Measurements from ENCODE around the gene TXK.
"Not testable (repeated sequence)": the region's sequence is repeated elsewhere in the genome, so short reads cannot be mapped to it uniquely, and the experiment has no call there.

The TXK gene

GRCh38 chr4:48172651-48173050, 38.6 kb upstream of the TXK start:
- Histone ChIP-seq H4K20me1 (ENCODE audit: insufficient read depth, low read length) (no peaks in the 10 kb centered on the region), H3K4me1 (ENCODE audit: insufficient read depth, low read length, severe bottlenecking) (no peaks in the 10 kb centered on the region), H3K9ac (ENCODE audit: low read length) (no peak overlapping the region), H3K27ac (ENCODE audit: low read depth, low read length, poor library complexity, severe bottlenecking) (no peak overlapping the region), H3K79me2 (ENCODE audit: insufficient read depth, low read length) (no peaks in the 10 kb centered on the region), H3K9me3 (ENCODE audit: low read length) (0 out of 2 replicates have a peak, but pooled peaks cover 3% of the 10 kb centered on the region), H3K9me2 (ENCODE audit: low read depth, low read length) (no peaks in the 10 kb centered on the region), H3K27me3 (ENCODE audit: insufficient read depth, low read length) (no peaks in the 10 kb centered on the region), H3F3A (ENCODE audit: insufficient read depth, low read length) (no peaks in the 10 kb centered on the region), H2AFZ (ENCODE audit: low read length) (no peak overlapping the region), H3K4me2 (ENCODE audit: low read length) (no peak overlapping the region), H3K4me3 (ENCODE audit: low read depth, low read length, poor library complexity, severe bottlenecking) (no peak overlapping the region), H3K36me3 (ENCODE audit: insufficient read depth, low read length) (peaks cover 16% of the 10 kb centered on the region; the same call in 1 of the 2 replicates)
- TF ChIP-seq EZH2 (IDR thresholded peaks at IDR 0.05; ENCODE audit: borderline replicate concordance, low read length) (no peak), CTCF (IDR thresholded peaks at IDR 0.05; ENCODE audit: low read length) (no peak)

- no peak overlapping the region for H3K4me3 ChIP-seq (ENCODE audit: low read depth, low read length, poor library complexity, severe bottlenecking)
- no peak overlapping the region for H3K27ac ChIP-seq (ENCODE audit: low read depth, low read length, poor library complexity, severe bottlenecking)
- no peaks in the 10 kb centered on the region for H3K27me3 ChIP-seq (ENCODE audit: insufficient read depth, low read length)
- H3F3A ChIP-seq (ENCODE audit: insufficient read depth, low read length): no peaks in the 10 kb centered on the region
- no peak overlapping the region for H2AFZ ChIP-seq (ENCODE audit: low read length)
- H3K36me3 ChIP-seq (ENCODE audit: insufficient read depth, low read length): peaks cover 25% of the 10 kb centered on the region; the same call in 1 of the 2 replicates
- no peaks in the 10 kb centered on the region for H3K9me3 ChIP-seq (ENCODE audit: low read length)
- no peak overlapping the region for H3K4me2 ChIP-seq (ENCODE audit: low read length)
- H3K9ac ChIP-seq (ENCODE audit: low read length): no peak overlapping the region
- no peaks in the 10 kb centered on the region for H3K9me2 ChIP-seq (ENCODE audit: low read depth, low read length)
- H4K20me1 ChIP-seq (ENCODE audit: insufficient read depth, low read length): no peaks in the 10 kb centered on the region
- no peaks in the 10 kb centered on the region for H3K4me1 ChIP-seq (ENCODE audit: insufficient read depth, low read length, severe bottlenecking)
- TF ChIP-seq EZH2 (IDR thresholded peaks at IDR 0.05; ENCODE audit: borderline replicate concordance, low read length) (no peak), CTCF (IDR thresholded peaks at IDR 0.05; ENCODE audit: low read length) (no peak)
- H3K79me2 ChIP-seq (ENCODE audit: insufficient read depth, low read length): no peaks in the 10 kb centered on the region
Observed at GRCh38 chr4:48169636-48170035, 35.6 kb upstream of the TXK start.

GRCh38 chr4:48167538-48168263, 33.7 kb upstream of the TXK start:
- H4K20me1 ChIP-seq (ENCODE audit: insufficient read depth, low read length): no peaks in the 10 kb centered on the region
- H2AFZ ChIP-seq (ENCODE audit: low read length): no peak overlapping the region
- TF ChIP-seq EZH2 (IDR thresholded peaks at IDR 0.05; ENCODE audit: borderline replicate concordance, low read length): no peak
- TF ChIP-seq CTCF (IDR thresholded peaks at IDR 0.05; ENCODE audit: low read length): no peak
- no peak overlapping the region for H3K4me2 ChIP-seq (ENCODE audit: low read length)
- H3K4me3 ChIP-seq (ENCODE audit: low read depth, low read length, poor library complexity, severe bottlenecking): no peak overlapping the region
- no peaks in the 10 kb centered on the region for H3K27me3 ChIP-seq (ENCODE audit: insufficient read depth, low read length)
- no peaks in the 10 kb centered on the region for H3K9me2 ChIP-seq (ENCODE audit: low read depth, low read length)
- no peaks in the 10 kb centered on the region for H3K4me1 ChIP-seq (ENCODE audit: insufficient read depth, low read length, severe bottlenecking)
- no peak overlapping the region for H3K27ac ChIP-seq (ENCODE audit: low read depth, low read length, poor library complexity, severe bottlenecking)
- H3F3A ChIP-seq (ENCODE audit: insufficient read depth, low read length): no peaks in the 10 kb centered on the region
- no peaks in the 10 kb centered on the region for H3K9me3 ChIP-seq (ENCODE audit: low read length)
- H3K9ac ChIP-seq (ENCODE audit: low read length): no peak overlapping the region
- no peaks in the 10 kb centered on the region for H3K79me2 ChIP-seq (ENCODE audit: insufficient read depth, low read length)
- peaks cover 25% of the 10 kb centered on the region; the same call in 1 of the 2 replicates for H3K36me3 ChIP-seq (ENCODE audit: insufficient read depth, low read length)

- not testable (repeated sequence) for H3K9ac ChIP-seq (ENCODE audit: low read length)
Observed at GRCh38 chr4:48164561-48164960, 30.5 kb upstream of the TXK start.

More at GRCh38 chr4:48164561-48164960, 30.5 kb upstream of the TXK start:
- not testable (repeated sequence) for H3F3A ChIP-seq (ENCODE audit: insufficient read depth, low read length); H3K79me2 ChIP-seq (ENCODE audit: insufficient read depth, low read length); H3K9me2 ChIP-seq (ENCODE audit: low read depth, low read length); H3K4me3 ChIP-seq (ENCODE audit: low read depth, low read length, poor library complexity, severe bottlenecking); H4K20me1 ChIP-seq (ENCODE audit: insufficient read depth, low read length); H3K4me1 ChIP-seq (ENCODE audit: insufficient read depth, low read length, severe bottlenecking); H3K9me3 ChIP-seq (ENCODE audit: low read length); H3K27ac ChIP-seq (ENCODE audit: low read depth, low read length, poor library complexity, severe bottlenecking); H2AFZ ChIP-seq (ENCODE audit: low read length); H3K4me2 ChIP-seq (ENCODE audit: low read length); H3K27me3 ChIP-seq (ENCODE audit: insufficient read depth, low read length)
- peaks cover 26% of the 10 kb centered on the region; the same call in 1 of the 2 replicates for H3K36me3 ChIP-seq (ENCODE audit: insufficient read depth, low read length)
